GM19193 (cell line): ENCODE data around the gene BOK.

Experiments used
- POLR2A ChIP-seq: IDR thresholded peaks from 4 replicates; pipeline ENCODE4 v1.6.1; 2011; ENCODE audit not compliant: insufficient read depth, insufficient read length; ENCODE audit errors: extremely low read depth

BOK gene

GRCh38 chr2:241558532-241559322 is at the start of gene BOK:
Gene BOK (plus strand): TSS chr2:241558745. CDS start chr2:241559484, 739 bp downstream.
- no peak for TF ChIP-seq POLR2A

GRCh38 chr2:241509155-241509784 is 49.3 kb upstream of the BOK start:
- no peak for TF ChIP-seq POLR2A

- TF ChIP-seq POLR2A = no peak
Observed at GRCh38 chr2:241511091-241511741, 47.3 kb upstream of the BOK start.

GRCh38 chr2:241514553-241514952 is 44.0 kb upstream of the BOK start:
- no peak for TF ChIP-seq POLR2A

- no peak for TF ChIP-seq POLR2A
Observed at GRCh38 chr2:241514986-241515737, 43.4 kb upstream of the BOK start.

GRCh38 chr2:241516520-241516965 is 42.0 kb upstream of the BOK start:
- TF ChIP-seq POLR2A = no peak

- no peak for TF ChIP-seq POLR2A
Observed at GRCh38 chr2:241517297-241517696, 41.2 kb upstream of the BOK start.

GRCh38 chr2:241519669-241520068 is 38.9 kb upstream of the BOK start:
- no peak for TF ChIP-seq POLR2A

GRCh38 chr2:241522477-241522876 is 36.1 kb upstream of the BOK start:
- TF ChIP-seq POLR2A = no peak

- no peak for TF ChIP-seq POLR2A
Observed at GRCh38 chr2:241530571-241530970, 28.0 kb upstream of the BOK start.

GRCh38 chr2:241531161-241531722 is 27.3 kb upstream of the BOK start:
- no peak for TF ChIP-seq POLR2A

GRCh38 chr2:241532168-241532567 is 26.4 kb upstream of the BOK start:
- no peak for TF ChIP-seq POLR2A

GRCh38 chr2:241532733-241533601 is 25.6 kb upstream of the BOK start:
- no peak for TF ChIP-seq POLR2A

- no peak for TF ChIP-seq POLR2A
Observed at GRCh38 chr2:241534293-241534692, 24.3 kb upstream of the BOK start.
